Melanocyte of skin (primary cell): ENCODE data around the gene TNFSF13B. TPM values are rescaled to one million over a fixed set of nuclear protein-coding genes. Genes with fewer than 3 reads are reported as not detected.

Experiments used
- small RNA-seq, 2 donors: library from RNA; depleted of rRNA; stranded (forward); fragments of <200 nt; gene quantifications; one replicate each; pipeline ENCODE3, GENCODE V24; 2012
- total RNA-seq, 2 donors: library from RNA; depleted of rRNA; stranded (reverse); fragments of >200 nt; gene quantifications; 2 replicates each; pipeline ENCODE4 v1.2.3, GENCODE V29; 2012

Gene TNFSF13B
- total RNA-seq, result 10 to 100 TPM; 11.7 to 25.6 TPM

DNA sequence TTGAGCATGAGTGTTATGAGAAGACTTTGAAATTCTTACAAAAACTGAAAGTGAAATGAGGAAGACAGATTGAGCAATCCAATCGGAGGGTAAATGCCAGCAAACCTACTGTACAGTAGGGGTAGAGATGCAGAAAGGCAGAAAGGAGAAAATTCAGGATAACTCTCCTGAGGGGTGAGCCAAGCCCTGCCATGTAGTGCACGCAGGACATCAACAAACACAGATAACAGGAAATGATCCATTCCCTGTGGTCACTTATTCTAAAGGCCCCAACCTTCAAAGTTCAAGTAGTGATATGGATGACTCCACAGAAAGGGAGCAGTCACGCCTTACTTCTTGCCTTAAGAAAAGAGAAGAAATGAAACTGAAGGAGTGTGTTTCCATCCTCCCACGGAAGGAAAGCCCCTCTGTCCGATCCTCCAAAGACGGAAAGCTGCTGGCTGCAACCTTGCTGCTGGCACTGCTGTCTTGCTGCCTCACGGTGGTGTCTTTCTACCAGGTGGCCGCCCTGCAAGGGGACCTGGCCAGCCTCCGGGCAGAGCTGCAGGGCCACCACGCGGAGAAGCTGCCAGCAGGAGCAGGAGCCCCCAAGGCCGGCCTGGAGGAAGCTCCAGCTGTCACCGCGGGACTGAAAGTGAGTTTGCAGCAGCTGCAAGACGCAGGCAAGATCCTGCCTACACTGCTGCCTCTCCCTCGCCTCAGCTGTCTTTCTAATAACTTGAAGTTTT is at the start of gene TNFSF13B:
TNFSF13B (plus strand) TSS at position 118 of the 728 bp plus-strand sequence; CDS start at position 296, 178 bp downstream.

Small RNA genes lying within 50 kb of the gene (small RNA-seq; reads per million reads assigned to genes)
- gene RNA5SP39, result 0 reads per million in 2 donors

Other genes with a start within 250 kb of the TNFSF13B start
- 10 to 100 TPM; 11.0 to 12.4 TPM for gene LIG4, start 54.2 kb upstream of the TNFSF13B start, total RNA-seq
- gene ABHD13, start 51.3 kb upstream of the TNFSF13B start, total RNA-seq, result 1 to 10 TPM; 6.9 to 8.0 TPM